ENCODE data around the gene ZNF536. TPM values are rescaled to one million over a fixed set of nuclear protein-coding genes. Genes with fewer than 3 reads are reported as not detected.

Gene ZNF536
- polyA plus RNA-seq, 1 donor = 5.3 TPM

DNA sequence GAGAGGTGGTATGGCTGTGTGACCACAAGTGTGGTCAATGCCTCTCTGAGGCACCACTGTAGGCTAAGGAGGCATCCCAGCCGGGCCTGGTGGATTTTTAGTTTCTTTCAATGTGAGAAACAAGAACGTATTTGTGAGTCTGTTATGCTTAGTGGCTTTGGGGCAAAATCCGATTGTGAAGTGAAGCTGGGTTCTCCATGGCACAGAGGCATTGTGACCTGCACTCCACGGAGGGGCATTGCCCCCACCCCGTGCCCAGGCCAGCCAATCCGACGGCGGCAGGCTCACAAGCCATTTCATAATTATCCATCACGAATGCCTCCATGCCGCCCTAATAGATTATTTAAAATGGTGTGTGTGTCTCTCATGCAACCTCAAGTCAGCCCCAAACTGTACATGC is 151.6 kb downstream of the ZNF536 start:
- Histone ChIP-seq H3K4me3 (ENCODE audit: low read length) (no peak overlapping the region), H3K4me1 (ENCODE audit: control insufficient read depth, insufficient read depth, low read length) (no peaks in the 10 kb centered on the region), H3K27ac (ENCODE audit: low read length) (no peak overlapping the region), H3K27me3 (ENCODE audit: control insufficient read depth, insufficient read depth, low read length) (no peaks in the 10 kb centered on the region), H3K9me3 (ENCODE audit: control insufficient read depth, low read depth, low read length) (no peaks in the 10 kb centered on the region), H3K36me3 (ENCODE audit: control insufficient read depth, insufficient read depth, low read length) (no peaks in the 10 kb centered on the region)
- DNase-seq = no peak
- WGBS (ENCODE audit: insufficient coverage, low lambda C conversion rate) = no CpG with 5 or more reads among the region's 10 CpGs

- H3K36me3 ChIP-seq (ENCODE audit: control insufficient read depth, insufficient read depth, low read length) = no peaks in the 10 kb centered on the region
- DNase-seq = no peak
- H3K9me3 ChIP-seq (ENCODE audit: control insufficient read depth, low read depth, low read length) = no peaks in the 10 kb centered on the region
- no peak overlapping the region for H3K27ac ChIP-seq (ENCODE audit: low read length)
- 100% methylated on average over 1 of the region's 7 CpGs for WGBS (ENCODE audit: insufficient coverage, low lambda C conversion rate)
- no peaks in the 10 kb centered on the region for H3K27me3 ChIP-seq (ENCODE audit: control insufficient read depth, insufficient read depth, low read length)
- no peaks in the 10 kb centered on the region for H3K4me1 ChIP-seq (ENCODE audit: control insufficient read depth, insufficient read depth, low read length)
- H3K4me3 ChIP-seq (ENCODE audit: low read length) = no peak overlapping the region
Observed at GRCh38 chr19:30525383-30525782, 153.2 kb downstream of the ZNF536 start.

DNA sequence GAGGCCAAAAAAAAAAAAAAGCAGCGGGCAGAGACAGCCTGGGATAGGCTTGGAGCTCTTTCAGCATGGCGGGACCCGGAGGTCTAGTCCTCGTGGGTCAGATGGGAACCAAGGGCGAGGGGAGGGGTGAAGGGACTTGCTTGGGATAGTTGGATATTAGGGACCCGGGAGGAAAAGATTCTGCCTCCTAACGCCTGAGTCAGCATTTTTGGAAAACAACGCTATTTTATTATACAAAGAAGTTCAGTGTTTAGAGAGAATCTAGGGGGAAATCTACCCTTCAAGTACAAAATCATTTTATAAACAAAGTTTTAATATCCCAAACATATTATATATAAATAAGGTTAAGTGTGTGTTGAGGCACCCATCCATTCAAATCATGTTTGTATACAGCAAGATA is 156.7 kb downstream of the ZNF536 start:
- no peak overlapping the region for H3K27ac ChIP-seq (ENCODE audit: low read length)
- H3K4me1 ChIP-seq (ENCODE audit: control insufficient read depth, insufficient read depth, low read length) = no peaks in the 10 kb centered on the region
- DNase-seq = no peak

GRCh38 chr19:30529876-30530275 is 157.7 kb downstream of the ZNF536 start:
- no peaks in the 10 kb centered on the region for H3K27me3 ChIP-seq (ENCODE audit: control insufficient read depth, insufficient read depth, low read length)
- H3K36me3 ChIP-seq (ENCODE audit: control insufficient read depth, insufficient read depth, low read length) = no peaks in the 10 kb centered on the region
- H3K9me3 ChIP-seq (ENCODE audit: control insufficient read depth, low read depth, low read length) = no peaks in the 10 kb centered on the region
- H3K27ac ChIP-seq (ENCODE audit: low read length) = no peak overlapping the region
- H3K4me3 ChIP-seq (ENCODE audit: low read length) = no peak overlapping the region
- H3K4me1 ChIP-seq (ENCODE audit: control insufficient read depth, insufficient read depth, low read length) = no peaks in the 10 kb centered on the region
- no peak for DNase-seq
- WGBS (ENCODE audit: insufficient coverage, low lambda C conversion rate) = 100% methylated on average over 1 of the region's 3 CpGs

More for the DNA sequence above, 156.7 kb downstream of the ZNF536 start:
- no peaks in the 10 kb centered on the region for H3K9me3 ChIP-seq (ENCODE audit: control insufficient read depth, low read depth, low read length)
- H3K4me3 ChIP-seq (ENCODE audit: low read length) = no peak overlapping the region
- WGBS (ENCODE audit: insufficient coverage, low lambda C conversion rate) = 100% methylated on average over 1 of the region's 8 CpGs
- no peaks in the 10 kb centered on the region for H3K27me3 ChIP-seq (ENCODE audit: control insufficient read depth, insufficient read depth, low read length)
- H3K36me3 ChIP-seq (ENCODE audit: control insufficient read depth, insufficient read depth, low read length) = no peaks in the 10 kb centered on the region

DNA sequence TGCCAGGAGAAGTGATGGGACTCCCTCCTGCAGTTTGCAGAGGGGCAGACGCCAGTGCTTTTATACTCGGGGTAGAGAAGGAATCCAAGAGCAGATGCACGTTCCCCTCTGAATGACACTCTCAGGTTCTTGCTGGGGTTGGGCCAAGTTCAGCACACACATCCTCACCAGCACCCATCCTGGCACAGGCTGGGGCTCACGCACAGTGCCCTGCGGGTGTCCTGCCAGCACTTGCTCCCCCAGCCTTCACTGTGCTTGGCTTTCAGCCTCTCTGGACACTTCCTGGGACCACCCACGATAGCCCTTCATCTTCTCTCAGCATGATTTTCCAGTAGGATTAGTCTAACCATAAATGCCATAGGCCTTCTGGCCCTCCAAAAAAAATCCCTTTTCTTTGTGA is 158.6 kb downstream of the ZNF536 start:
- H3K27me3 ChIP-seq (ENCODE audit: control insufficient read depth, insufficient read depth, low read length) = no peaks in the 10 kb centered on the region
- H3K27ac ChIP-seq (ENCODE audit: low read length) = no peak overlapping the region
- H3K4me1 ChIP-seq (ENCODE audit: control insufficient read depth, insufficient read depth, low read length) = no peaks in the 10 kb centered on the region
- no peaks in the 10 kb centered on the region for H3K36me3 ChIP-seq (ENCODE audit: control insufficient read depth, insufficient read depth, low read length)
- DNase-seq = no peak
- H3K9me3 ChIP-seq (ENCODE audit: control insufficient read depth, low read depth, low read length) = no peaks in the 10 kb centered on the region
- no peak overlapping the region for H3K4me3 ChIP-seq (ENCODE audit: low read length)
- WGBS (ENCODE audit: insufficient coverage, low lambda C conversion rate) = no CpG with 5 or more reads among the region's 6 CpGs

DNA sequence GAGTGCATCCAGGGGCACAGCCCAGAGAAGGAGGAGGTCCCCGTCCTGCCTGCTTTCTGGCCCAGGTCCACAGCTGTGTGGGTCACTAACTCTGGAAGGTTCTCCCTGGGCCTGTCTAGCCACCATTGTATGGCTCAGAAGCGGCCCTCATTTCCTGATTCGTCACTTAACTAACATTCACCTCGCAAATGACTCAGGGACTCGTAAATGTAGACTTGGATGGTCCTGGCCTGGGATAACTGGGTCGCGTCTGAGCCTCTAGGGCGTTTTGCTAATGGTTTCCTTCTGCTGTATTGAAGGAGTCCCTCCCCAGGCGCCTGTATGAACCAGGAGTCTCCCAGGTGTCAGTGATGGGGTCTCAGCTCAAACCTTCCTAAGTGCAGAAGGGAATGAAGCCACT is 162.8 kb downstream of the ZNF536 start:
- no CpG with 5 or more reads among the region's 9 CpGs for WGBS (ENCODE audit: insufficient coverage, low lambda C conversion rate)
- H3K4me3 ChIP-seq (ENCODE audit: low read length) = no peak overlapping the region
- H3K27me3 ChIP-seq (ENCODE audit: control insufficient read depth, insufficient read depth, low read length) = no peaks in the 10 kb centered on the region

DNA sequence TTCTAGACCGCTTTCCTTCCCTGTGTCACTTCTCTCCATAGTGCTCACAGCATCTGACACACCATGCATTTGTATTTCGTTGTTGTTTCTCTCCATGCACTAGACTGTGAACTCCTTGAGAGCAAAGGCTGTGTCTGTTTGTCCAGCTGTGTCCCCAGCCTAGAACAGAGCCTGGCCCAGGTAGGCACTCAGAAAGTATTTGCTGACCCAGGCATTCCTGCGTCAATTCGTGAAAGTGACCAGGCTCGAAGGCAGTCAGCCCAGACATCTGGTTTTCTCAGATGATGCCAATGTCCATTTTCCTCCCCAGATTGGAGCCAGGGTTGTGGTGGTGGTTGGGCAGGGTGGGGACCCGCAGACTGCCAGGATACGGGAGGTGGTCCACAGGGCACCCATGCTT is 164.8 kb downstream of the ZNF536 start:
- H3K27me3 ChIP-seq (ENCODE audit: control insufficient read depth, insufficient read depth, low read length) = no peaks in the 10 kb centered on the region
- no peaks in the 10 kb centered on the region for H3K36me3 ChIP-seq (ENCODE audit: control insufficient read depth, insufficient read depth, low read length)
- H3K4me1 ChIP-seq (ENCODE audit: control insufficient read depth, insufficient read depth, low read length) = no peaks in the 10 kb centered on the region
- no peaks in the 10 kb centered on the region for H3K9me3 ChIP-seq (ENCODE audit: control insufficient read depth, low read depth, low read length)
- no peak for DNase-seq
- no peak overlapping the region for H3K27ac ChIP-seq (ENCODE audit: low read length)
- no peak overlapping the region for H3K4me3 ChIP-seq (ENCODE audit: low read length)
- WGBS (ENCODE audit: insufficient coverage, low lambda C conversion rate) = no CpG with 5 or more reads among the region's 7 CpGs

More for the DNA sequence above, 162.8 kb downstream of the ZNF536 start:
- DNase-seq = no peak
- H3K4me1 ChIP-seq (ENCODE audit: control insufficient read depth, insufficient read depth, low read length) = no peaks in the 10 kb centered on the region
- H3K9me3 ChIP-seq (ENCODE audit: control insufficient read depth, low read depth, low read length) = no peaks in the 10 kb centered on the region
- no peak overlapping the region for H3K27ac ChIP-seq (ENCODE audit: low read length)
- H3K36me3 ChIP-seq (ENCODE audit: control insufficient read depth, insufficient read depth, low read length) = no peaks in the 10 kb centered on the region

- no peaks in the 10 kb centered on the region for H3K27me3 ChIP-seq (ENCODE audit: control insufficient read depth, insufficient read depth, low read length)
- no peaks in the 10 kb centered on the region for H3K36me3 ChIP-seq (ENCODE audit: control insufficient read depth, insufficient read depth, low read length)
- no peaks in the 10 kb centered on the region for H3K9me3 ChIP-seq (ENCODE audit: control insufficient read depth, low read depth, low read length)
- DNase-seq = peak in 1 of 2 donors; percentile 5
- no peak overlapping the region for H3K4me3 ChIP-seq (ENCODE audit: low read length)
- H3K27ac ChIP-seq (ENCODE audit: low read length) = no peak overlapping the region
- WGBS (ENCODE audit: insufficient coverage, low lambda C conversion rate) = 100% methylated on average over 1 of the region's 4 CpGs
- no peaks in the 10 kb centered on the region for H3K4me1 ChIP-seq (ENCODE audit: control insufficient read depth, insufficient read depth, low read length)
Observed at GRCh38 chr19:30539315-30539714, 167.1 kb downstream of the ZNF536 start.

DNA sequence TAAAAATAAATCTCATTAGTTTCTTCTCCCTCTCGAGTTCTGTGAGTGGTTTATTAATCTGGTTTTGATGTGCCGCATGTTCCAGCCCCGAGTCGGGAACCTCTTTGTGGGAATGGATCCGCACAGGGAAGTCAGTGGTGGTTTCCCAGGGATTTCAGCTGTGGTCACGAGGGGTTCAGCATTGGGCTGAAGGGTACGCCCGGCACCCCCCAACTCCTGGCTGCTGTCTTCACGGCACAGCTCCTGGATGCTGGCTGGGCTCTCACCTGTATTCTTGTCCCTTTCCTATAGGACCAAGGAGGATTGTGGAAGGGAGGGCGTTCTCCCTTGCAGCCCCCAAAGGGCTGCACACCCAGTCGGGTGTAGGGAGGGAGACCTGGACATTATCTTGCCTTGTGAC is 167.8 kb downstream of the ZNF536 start:
- no peaks in the 10 kb centered on the region for H3K27me3 ChIP-seq (ENCODE audit: control insufficient read depth, insufficient read depth, low read length)
- no peaks in the 10 kb centered on the region for H3K9me3 ChIP-seq (ENCODE audit: control insufficient read depth, low read depth, low read length)
- no peak overlapping the region for H3K27ac ChIP-seq (ENCODE audit: low read length)
- no peaks in the 10 kb centered on the region for H3K4me1 ChIP-seq (ENCODE audit: control insufficient read depth, insufficient read depth, low read length)
- no peak overlapping the region for H3K4me3 ChIP-seq (ENCODE audit: low read length)
- DNase-seq = no peak
- no CpG with 5 or more reads among the region's 11 CpGs for WGBS (ENCODE audit: insufficient coverage, low lambda C conversion rate)
- no peaks in the 10 kb centered on the region for H3K36me3 ChIP-seq (ENCODE audit: control insufficient read depth, insufficient read depth, low read length)

GRCh38 chr19:30540761-30541160 is 168.6 kb downstream of the ZNF536 start:
- no peak for DNase-seq
- no CpG with 5 or more reads among the region's 6 CpGs for WGBS (ENCODE audit: insufficient coverage, low lambda C conversion rate)
- Histone ChIP-seq H3K9me3 (ENCODE audit: control insufficient read depth, low read depth, low read length) (no peaks in the 10 kb centered on the region), H3K4me1 (ENCODE audit: control insufficient read depth, insufficient read depth, low read length) (no peaks in the 10 kb centered on the region), H3K27me3 (ENCODE audit: control insufficient read depth, insufficient read depth, low read length) (no peaks in the 10 kb centered on the region), H3K27ac (ENCODE audit: low read length) (no peak overlapping the region), H3K4me3 (ENCODE audit: low read length) (no peak overlapping the region), H3K36me3 (ENCODE audit: control insufficient read depth, insufficient read depth, low read length) (no peaks in the 10 kb centered on the region)

GRCh38 chr19:30541575-30541974 is 169.4 kb downstream of the ZNF536 start:
- Histone ChIP-seq H3K9me3 (ENCODE audit: control insufficient read depth, low read depth, low read length) (no peaks in the 10 kb centered on the region), H3K27me3 (ENCODE audit: control insufficient read depth, insufficient read depth, low read length) (no peaks in the 10 kb centered on the region), H3K27ac (ENCODE audit: low read length) (no peak overlapping the region), H3K4me1 (ENCODE audit: control insufficient read depth, insufficient read depth, low read length) (no peaks in the 10 kb centered on the region), H3K4me3 (ENCODE audit: low read length) (no peak overlapping the region), H3K36me3 (ENCODE audit: control insufficient read depth, insufficient read depth, low read length) (no peaks in the 10 kb centered on the region)
- DNase-seq = no peak
